Putamen (tissue), 1 donor: ENCODE measurements around the gene ZSWIM1.
"Not testable (repeated sequence)": the region's sequence is repeated elsewhere in the genome, so short reads cannot be mapped to it uniquely, and the experiment has no call there.

Source experiments
- DNase-seq: peaks from one replicate; pipeline ENCODE4 v3.0.0-alpha.2; 2016; ENCODE audit warnings: low spot score

ZSWIM1 gene

DNA sequence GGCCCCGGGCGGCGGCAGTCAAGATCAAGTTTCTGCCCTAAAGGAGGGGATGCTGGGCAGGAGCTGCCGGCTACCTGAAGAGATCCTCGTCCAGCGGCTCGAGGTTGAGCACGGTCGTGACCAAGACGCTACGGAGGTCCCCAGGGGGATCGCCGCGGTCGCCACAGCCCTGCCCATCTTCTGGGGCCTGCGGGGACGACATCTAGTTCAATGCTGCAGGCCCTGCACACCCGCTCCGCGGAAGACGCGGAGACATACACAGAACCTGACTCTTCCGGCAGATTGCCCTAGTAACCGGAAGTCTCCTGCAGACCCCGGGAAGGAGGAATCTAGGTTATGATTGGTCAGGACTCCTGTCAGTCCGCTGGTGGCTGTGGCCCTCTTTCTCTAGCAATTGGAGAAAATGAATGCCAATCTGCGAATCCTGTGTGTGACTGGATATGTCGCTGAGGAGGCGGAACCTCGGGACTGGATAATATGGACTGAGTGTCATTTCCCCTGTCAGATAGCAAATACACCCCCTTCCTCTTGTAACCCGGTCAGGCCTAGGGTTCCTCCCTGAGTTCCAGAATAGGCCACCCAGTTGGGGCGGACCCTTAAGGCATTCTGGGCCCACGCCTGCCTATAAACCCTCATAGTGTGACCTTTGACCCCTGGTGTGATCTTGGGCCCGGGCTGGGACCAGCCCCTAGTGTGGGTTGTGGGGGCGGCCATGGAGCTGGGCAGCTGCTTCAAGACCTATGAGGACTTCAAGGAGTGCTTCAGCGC is 23.7 kb upstream of the ZSWIM1 start, which contains the start of the genes ACOT8 and ZSWIM3:
Gene ACOT8, minus strand, starts transcription at position 279 of the 768 bp plus-strand sequence. Its CDS starts 77 bp downstream, at position 202.
Gene ZSWIM3, plus strand, starts transcription at position 501 of the 768 bp plus-strand sequence. Its CDS starts 212 bp downstream, at position 713.
- DNase-seq, result peak; percentile 99

DNA sequence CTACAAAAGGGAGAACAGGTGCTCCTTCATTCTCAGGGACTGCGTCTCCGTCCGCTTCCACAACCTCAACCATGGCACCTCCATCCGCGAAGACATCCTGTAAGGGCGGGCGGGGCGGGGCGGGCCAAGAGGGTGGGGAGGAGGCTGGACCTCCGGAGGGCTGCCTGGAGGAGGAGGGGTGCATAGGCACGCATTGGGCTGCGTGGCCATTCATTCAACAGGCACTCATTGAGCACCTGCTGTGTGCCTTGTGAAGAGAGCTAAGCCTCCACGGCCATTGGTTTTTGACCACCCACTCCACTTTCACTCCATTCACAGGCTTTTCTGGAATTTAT is 23.2 kb upstream of the ZSWIM1 start:
- DNase-seq, result no peak

DNA sequence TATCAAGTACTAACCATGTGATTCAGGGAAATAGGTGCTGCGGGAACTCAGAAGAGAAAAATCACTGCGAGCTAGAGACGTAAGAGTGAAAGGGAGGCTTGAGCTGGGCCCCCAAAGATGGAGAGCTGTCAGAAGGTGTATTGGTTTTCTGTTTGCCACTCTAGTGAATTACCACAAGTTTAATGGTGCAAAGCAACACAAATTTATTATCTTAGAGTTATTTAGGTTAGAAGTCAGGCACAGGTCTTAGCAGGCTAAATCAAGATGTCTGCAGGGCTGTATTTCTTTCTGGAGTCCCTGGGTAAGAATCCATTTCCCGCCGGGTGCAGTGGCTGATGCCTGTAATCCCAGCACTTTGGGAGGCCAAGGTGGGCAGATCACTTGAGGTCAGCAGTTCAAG is 21.1 kb upstream of the ZSWIM1 start:
- DNase-seq, result no peak

DNA sequence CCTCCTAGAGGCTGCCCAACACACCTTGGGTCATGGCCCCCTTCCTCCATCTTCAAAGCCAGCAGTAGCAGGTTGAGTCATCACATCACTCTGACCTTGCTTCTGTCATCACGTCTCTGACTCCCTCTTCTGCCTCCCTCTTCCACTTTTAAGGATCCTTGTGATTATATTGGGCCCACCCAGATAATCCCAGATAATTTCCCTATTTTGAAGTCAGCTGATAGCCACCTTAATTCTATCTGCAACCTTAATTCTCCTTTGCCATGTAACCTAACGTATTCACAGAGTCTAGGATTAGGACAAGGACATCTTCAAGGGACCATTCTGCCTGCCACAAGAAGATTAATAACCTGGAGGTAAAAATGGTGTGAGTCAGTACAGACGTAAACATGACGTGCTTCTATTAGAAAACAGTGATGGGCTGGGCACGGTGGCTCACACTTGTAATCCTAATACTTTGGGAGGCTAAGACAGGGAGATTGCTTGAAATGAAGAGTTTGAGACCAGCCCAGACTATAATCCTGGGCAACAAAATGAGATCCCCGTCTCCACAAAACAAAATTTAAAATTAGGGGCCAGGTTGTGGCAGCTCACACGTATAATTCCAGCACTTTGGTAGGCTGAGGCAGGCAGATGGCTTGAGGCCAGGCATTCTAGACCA is 20.3 kb upstream of the ZSWIM1 start:
- no peak for DNase-seq

DNA sequence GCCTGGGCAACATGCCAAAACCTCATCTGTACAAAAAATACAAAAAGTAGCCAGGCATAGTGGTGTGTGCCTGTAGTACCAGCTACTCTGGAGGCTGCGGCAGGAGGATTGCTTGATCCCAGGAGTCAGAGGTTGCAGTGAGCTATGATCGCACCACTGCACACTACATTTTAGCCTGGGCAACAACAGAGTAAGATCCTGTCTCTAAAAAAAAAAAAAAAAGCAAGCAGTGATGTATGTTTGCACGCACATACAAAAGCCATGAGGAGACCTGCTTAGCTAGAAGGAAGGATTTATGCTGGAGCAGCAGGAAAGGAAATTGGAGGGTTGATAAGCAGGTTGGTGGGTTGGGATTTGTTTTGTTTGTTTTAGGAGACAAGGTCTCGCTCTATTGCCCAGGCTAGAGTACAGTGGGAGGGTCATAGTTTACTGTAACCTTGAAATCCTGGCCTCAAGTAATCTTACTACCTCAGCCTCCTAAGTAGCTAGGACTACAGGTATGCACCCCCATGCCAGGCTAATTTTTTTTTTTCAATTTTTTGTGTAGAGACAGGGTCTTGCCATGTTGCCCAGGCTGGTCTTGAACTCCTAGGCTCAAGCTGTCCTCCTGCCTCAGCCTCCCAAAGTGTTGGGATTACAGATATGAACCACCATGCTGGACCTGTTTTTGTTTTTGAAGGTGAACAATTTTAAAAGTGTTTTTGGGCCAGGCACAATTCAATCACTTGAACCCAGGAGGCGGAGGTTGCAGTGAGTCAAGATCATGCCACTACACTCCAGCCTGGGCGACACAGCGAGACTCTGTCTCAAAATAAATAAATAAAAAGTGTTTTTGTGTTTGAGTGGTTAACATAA is 19.6 kb upstream of the ZSWIM1 start:
- DNase-seq, result no peak

DNA sequence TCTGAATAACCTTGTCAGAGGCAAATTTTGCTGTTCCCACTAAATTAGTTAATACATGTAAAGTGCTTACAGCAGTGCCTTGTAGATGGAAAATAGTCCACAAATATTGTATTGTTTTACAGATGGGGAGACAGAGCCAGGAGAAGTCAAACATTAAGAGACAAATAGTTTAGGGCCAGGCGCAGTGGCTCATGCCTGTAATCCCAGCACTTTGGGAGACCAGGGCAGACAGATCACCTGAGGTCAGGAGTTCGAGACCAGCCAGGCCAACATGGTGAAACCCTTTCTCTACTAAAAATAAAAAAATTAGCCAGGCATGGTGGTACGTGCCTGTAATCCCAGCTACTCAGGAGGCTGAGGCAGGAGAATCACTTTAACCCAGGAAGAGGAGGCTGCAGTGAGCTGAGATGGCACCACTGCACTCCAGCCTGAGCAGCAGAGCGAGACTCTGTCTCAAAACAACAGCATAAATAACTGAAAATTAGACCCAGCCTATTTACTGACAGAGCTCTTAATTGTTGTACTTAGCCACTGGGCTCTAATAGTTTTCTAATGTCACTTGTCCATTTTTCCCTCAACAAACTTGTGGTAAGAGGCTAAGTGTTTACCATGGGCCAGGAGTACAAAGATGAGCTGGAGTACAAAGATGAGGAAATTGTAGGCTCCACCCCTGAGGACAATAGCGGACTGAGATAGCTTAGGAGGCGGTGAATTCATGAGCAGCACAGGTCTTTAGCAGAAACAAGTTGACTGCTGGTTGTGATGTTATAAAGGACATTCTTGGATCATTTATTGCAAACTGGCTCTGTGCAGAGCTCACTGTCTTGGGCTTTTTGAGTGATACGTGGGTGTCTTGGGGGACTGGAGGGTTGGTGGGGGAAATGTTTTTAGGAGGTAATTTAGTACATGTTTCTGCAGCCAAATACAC is 17.2 kb upstream of the ZSWIM1 start:
- no peak for DNase-seq

DNA sequence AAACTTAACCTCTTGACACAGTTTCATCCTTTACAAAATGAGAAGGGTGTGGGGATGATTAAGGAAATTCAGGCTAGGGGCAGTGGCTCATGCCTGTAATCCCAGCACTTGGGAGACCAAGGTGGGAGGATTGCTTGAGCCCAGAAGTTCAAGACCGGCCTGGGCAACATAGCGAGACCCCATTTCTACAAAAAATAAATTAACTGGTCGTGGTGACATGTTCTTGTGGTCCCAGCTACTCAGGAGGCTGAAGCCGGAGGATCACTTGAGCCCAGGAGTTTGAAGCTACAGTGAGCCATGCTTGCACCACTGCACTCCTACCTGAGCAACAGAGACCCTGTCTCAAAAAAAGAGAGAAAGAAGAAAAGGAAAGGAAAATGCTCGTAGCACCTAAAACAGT is 14.6 kb upstream of the ZSWIM1 start:
- DNase-seq, result no peak

DNA sequence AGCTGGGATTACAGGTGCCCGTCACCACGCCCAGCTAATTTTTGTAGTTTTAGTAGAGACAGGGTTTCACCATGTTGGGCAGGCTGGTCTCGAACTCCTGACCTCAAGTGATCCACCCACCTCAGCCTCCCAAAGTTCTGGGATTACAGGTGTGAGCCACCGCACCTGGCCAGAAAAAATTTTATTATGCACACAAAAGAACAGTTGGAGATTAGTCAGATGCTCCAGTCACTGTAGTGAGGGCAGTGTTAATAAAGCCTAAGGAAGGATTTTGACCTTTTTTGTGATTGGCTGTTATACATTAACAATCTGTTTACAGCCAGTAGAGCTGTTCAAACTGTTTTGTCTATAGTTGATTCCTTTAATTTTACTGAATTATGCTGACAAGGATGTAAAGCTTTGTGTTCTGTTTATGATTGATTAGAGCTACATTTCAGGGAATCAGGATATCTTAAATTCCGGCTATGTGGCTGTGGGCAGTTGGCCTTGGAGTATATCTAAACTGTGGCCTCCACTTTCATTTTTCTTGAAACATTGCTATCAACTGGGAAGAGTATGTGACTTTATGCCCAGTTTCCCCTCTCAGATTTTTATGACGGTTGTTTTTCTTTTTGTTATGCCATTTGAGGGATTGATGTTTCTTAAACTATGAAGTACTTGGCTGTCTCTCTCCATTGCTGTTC is 13.8 kb upstream of the ZSWIM1 start:
- no peak for DNase-seq

DNA sequence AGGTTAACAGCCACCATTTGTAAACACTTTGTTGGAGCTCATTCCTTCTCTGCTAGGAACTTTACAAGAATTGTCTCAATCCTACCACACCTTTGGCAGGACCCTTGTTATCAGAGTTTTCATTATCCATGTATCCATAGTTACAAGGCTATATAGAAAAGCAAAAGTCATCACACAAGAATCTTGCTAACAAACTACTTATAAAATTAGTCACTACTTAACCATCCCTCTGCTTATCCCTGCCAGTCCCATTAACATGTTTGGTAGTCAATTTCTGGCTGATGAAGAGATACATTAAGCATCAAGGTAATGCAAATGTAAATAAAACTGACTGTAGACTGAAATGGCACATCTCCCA is 13.2 kb upstream of the ZSWIM1 start:
- DNase-seq, result no peak

DNA sequence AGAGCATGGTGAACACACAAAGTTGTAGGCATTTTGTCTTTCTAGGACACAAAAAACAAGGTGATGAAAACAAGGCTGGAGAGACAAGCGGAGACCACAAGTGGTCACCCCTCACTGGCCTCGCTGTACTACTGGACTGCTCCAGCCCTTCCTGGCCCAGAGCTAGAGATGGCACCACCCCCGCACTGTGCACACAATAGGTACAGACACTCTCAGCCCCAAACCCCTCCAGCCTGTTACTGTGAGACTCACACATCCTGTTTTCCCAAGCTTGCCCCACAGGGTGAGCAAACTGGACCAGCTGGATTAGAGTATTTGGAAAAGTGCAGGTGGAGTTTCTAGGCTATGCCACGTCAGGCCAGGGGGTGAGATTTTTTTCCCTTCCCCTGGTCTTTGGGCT is 8.4 kb upstream of the ZSWIM1 start:
- DNase-seq, result no peak

DNA sequence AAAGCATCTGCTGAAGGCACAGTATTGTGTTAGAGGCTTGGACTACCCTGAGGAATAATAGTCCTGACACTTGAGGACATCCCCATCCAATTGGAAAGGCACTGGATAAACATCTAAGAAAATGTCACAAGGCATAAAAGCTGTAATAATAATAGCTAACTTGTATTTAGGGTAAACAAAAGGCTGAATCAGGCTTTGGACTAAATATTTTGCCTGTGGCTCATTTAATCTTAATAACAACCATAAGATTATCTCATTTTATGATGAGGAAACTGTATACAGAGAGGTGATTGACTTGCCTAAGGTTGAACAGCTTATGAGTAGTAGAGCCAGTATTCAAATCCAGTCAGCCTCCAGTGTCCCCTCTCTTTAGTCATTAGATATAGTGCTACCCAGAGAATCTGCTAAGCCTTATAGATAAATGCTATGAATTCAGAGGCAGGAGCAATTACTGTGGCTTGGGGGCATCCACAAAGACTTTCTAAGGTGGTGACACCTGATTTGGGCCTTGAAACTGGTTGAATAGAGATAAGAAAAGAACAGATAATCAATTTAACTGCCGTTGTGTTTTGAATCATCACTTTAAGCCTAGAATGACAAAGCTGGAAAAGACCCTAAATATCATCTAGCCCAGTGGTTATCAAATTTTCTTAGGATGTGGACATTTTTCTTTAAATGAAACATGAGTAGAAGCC is 7.5 kb upstream of the ZSWIM1 start:
- DNase-seq, result no peak

DNA sequence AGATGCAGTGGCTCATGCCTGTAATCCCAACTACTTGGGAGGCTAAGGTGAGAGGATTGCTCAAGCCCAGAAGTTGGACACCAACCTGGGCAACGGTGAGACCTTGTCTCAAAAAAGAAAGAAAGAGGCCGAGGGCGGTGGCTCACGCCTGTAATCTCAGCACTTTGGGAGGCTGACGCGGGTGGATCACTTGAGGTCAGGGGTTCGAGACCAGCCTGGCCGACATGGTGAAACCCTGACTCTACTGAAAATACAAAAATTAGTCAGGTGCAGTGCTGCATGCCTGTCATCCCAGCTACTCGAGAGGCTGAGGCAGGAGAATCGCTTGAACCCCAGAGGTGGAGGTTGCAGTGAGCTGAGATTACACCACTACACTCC is 6.9 kb upstream of the ZSWIM1 start:
- DNase-seq, result not testable (repeated sequence)

DNA sequence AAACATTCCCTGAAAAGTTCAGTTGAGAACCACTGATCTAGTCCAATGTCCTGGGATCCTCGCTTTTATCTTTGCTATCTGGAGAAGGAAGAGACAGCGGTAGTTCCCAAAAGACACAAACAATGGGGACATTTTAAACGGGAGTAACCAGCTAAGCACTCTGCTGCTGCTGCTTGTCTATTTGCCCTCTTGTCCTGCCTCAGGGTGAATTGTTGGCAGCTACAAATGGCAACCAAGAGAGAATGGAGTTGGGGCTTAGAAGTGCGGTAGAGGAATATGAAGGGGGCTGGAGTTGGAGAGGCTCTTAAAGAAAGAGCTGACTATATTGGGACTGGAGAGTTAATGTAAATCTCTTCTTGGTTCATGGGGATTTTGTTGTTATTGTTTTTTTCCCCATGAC is 6.5 kb upstream of the ZSWIM1 start:
- no peak for DNase-seq

DNA sequence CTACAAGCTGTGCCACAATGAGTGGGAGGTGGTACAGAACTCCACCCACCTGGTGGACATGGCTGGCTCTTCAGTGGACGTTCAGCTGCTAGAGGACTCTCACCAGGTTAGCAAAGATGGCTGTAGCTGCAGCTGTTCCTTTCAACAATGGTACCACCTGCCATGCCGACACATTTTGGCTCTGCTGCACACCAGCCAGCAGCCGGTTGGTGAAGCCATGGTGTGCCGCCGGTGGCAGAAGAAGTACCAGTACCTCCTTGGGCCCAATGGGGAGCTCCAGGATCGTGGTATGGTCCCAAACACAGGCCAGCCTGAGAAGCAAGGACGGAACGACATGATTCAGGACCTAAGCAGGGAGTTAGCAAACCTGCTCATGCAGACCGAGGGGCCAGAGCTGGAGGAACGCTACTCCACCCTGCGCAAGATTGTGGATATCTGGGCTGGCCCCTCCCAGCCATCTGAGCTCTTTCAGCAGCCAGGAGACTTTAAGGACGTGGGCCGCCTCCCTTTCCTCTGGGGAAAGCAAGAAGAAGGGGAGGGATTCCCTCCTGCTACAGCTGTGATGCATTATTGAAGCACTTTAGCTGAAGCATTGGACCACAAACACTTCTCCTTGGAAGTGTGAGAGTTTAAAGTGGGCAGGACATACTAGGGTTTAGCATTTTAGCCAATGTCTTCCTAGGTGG is 2.8 kb upstream of the ZSWIM1 start:
- no peak for DNase-seq

DNA sequence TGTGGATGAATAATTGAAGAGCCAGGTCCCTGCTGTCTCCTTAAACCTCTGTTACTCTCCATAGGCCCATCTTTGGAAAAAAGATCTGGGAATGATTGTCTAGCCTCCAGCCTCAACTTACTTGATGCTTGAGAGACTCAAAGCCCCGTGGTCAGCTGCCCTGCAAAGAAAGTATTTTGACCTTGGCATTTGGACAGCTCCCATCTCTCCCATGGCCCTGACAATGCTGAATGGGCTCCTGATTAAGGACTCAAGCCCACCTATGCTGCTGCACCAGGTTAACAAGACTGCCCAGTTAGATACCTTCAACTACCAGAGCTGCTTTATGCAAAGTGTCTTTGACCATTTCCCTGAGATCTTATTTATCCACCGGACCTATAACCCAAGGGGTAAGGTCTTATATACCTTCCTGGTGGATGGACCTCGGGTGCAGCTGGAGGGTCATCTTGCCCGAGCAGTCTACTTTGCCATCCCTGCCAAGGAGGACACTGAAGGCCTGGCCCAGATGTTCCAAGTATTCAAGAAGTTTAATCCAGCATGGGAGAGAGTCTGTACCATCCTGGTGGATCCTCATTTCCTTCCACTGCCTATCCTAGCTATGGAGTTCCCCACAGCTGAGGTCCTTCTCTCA is 1.6 kb downstream of the ZSWIM1 start:
- DNase-seq, result no peak

DNA sequence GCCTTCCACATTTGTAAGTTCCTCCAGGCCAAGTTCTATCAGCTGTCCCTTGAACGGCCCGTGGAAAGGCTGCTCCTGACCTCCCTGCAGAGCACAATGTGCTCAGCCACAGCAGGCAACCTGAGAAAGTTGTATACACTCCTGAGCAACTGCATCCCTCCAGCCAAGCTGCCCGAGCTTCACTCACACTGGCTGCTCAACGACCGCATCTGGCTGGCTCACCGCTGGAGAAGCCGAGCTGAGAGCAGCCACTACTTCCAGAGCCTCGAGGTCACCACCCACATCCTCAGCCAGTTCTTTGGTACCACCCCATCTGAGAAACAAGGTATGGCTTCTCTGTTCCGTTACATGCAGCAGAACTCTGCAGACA is 2.1 kb downstream of the ZSWIM1 start:
- no peak for DNase-seq

DNA sequence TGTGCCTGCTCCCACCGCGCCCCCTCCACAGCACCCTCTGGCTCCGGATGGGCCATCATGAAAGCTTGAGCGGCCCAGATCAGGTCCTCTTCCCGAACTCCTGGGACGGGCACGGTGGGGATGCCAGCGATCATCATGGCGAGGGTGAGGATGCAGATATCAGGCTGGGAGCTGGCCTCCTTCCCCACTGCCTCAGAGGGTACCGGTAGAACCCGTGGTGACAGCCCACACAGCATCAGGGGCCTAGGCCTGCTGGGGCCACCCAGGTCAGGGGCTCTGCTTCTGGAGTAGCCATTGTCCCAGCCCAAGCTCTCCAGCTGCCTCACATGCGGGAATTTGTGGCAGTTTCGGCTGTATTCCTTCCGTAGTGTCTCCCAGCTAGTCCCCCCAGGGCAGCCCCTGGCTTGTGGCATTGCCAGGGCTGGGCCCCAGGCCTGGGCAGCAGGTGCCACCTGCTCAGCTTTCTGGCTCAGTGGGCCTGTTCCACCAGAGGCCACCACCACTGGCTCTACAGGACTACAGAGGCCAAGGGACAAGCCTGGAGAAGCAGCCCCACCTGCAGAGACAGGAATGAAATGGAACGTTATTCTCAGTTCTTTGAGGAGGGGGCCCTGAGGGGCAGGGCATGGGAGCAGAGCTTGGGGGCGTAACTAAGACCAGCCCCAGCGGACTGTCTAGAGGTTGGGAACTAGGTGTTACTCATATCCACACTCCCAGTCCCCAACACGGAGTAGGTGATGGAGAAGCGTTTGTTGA is 5.7 kb downstream of the ZSWIM1 start:
- no peak for DNase-seq

DNA sequence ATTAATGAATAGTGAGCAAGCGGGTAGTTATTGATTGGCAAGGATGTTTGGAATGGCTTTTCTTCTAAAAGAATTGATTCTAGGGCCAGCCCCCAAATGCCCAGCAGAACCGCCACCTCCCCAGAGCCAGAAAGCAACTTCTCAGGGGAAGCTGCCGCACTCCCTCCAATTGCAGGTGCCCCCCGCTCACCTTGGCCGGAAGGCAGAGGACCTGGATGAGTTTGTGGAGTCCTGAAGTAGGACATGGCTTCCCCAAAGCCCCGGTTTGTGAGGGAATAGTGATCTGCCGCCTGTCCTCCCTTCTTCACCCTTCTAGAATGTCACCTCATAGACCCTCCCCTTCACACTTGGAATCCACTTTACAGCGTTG is 6.3 kb downstream of the ZSWIM1 start, which contains the start of gene SPATA25:
Gene SPATA25, minus strand, starts transcription at position 277 of the 370 bp plus-strand sequence. Its CDS starts 32 bp downstream, at position 245.
- no peak for DNase-seq

DNA sequence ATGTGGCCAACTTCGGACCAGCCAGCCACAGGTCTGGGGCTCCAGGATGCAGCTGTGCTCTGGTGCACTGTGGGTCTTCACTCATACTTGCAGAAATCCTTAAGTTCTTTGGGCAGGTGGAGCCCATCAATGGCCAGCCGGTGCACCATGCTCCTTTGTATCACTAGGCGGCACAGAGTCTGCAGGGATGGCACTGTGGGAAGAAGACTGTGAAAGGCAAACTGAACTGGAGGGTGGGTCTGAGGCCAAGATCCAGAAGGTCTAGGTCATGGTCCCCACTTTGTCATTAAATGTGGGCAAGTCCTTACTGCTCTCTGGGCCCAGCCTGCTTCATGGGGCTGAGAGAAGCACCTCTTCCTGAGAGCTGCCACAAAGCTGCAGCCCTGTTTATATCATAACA is 7.7 kb downstream of the ZSWIM1 start:
- DNase-seq, result no peak
